SIG-M5 treated with dmso at 0.1 percent for 504 hours (cell line): ENCODE data around the gene MEN1.
A peak's percentile ranks its signal among the peaks of the same experiment; 100 is the strongest.

Experiments used
- DNase-seq: peaks from one replicate; lab custom pipeline; 2025; ENCODE audit not compliant: unreplicated experiment; lab: John Stamatoyannopoulos, UW

The MEN1 gene

DNA sequence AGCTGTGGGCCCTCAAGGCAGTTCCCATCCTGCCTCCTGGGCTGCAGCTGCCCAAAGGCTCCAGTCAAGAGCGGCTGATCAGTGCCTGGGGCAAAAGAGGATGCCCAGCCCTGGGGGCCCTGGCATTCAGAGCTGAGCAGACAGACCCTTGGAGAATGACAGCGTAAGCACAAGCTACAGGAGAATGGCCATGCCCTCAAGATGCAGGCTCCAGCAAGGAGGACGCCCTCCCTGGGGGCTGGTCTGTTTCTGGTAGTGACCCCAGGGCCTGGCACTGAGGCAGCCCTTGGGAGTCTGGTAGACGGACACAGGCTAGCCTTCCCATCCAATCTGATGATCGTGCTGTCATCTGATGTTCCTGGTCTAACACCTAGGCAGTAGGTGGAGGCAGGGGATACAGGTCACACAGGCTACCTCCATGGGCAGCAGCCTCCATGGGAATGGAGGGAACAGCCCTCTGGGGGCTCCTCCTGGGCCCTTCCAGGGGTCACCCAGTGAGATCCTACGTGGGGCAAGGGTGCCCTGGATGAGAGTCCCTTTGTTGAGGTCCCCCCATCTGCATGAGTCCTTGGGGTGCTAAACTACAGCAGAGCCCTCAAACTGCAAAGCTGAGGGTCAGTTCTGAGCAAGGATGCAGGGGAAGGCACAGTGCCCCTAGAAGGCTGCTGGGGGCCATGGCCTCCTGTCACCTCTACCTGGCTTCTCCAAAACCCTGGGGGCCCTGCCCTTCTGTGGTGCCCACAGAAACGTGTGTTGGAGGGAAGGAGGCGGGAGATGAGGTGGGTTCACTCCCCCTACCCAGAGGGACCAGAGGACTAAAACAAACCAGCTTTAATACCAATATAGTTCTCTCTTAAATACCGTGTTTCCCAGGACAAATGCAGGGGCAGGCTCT lies 21.8 kb downstream of the MEN1 start:
- no peak for DNase-seq

DNA sequence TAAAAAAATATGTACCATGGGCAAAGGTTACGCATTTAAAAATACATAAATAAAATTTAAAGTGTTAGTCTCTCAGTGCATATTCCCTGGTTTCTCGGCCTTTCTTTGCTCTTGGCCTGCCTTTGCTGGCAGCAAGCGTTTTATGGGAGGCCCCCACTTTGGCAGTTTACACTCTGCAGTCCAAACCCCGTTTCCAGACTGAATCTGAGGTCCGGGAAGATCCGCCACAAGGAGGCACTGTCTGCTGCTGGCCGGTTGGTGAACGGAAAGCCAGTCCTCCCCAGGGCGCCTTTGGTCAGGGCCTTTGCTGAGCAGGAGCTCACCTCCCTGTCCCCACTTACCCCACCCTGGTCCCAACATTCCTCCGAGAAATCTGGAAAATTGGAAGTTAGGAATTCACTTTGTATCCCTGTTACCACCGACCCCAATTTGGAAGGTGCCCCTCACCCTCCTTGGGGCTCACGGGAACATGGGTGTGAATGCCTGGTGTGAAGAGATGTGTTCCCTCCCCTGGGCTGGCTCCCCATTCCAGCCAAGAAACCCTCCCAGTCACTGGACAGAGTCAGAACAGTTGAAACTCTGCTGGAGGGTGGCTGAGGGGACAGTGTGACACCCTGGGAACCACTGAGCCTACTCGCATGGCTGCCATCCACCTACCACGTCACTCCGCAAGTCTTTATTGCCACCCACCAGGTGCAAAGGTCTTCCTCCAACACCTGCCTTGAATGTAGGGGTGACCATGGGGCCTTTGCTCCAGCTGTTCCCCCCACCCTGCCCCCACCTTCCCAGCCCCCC lies 22.6 kb downstream of the MEN1 start:
- peak; percentile 46 for DNase-seq

DNA sequence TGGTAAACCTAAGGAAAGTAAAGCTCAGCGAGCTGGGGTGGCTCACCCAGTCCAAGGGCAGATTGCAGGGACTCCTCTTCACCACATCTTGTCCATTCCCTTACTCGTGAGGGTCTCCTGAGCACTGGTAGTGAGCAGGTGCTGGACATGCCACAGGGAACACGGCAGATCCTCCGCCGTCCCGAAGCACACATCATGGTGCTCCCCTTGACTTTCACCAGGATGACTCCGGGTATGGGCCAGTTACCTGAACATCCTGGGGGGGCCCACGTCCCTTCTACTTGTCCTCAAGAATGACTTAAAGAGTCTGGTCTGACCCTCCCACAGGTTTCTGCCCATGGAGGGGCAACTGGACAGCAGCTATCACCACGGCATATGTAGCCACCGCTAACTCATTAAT lies 24.0 kb downstream of the MEN1 start:
- no peak for DNase-seq

DNA sequence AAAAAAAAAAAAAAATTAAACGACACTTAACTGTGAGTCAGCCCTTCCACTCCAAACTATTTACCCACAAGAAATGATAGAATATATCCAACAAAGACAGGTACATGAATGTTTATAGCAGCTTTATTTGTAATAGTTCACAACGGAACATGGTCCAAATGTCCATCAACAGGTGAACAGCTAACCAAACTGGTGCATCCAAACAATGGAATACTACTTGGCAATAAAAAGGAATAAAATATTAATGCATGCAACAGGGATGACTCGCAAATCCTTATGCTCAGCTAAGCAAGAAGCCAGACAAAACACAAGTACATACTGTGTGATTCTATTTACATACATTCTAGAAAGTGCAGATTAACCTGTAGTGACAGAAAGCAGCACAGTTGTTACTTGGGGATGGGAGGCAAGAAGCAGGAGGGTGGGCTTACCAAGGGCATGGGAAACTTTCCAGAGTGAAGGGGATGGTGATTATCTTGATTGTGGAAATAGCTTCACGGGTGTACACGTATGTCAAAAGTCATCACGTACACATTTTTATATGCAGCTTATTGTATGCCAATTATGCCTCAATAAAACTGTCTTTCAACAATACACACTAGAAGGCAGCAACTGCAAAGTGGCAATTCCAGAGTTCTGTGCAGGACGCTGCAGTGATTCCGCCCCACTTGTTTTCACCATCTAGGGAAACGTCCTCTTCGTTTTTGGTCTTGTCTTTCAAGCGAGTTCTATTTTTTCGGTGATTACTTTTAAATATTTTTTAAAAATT lies 25.4 kb downstream of the MEN1 start:
- no peak for DNase-seq

DNA sequence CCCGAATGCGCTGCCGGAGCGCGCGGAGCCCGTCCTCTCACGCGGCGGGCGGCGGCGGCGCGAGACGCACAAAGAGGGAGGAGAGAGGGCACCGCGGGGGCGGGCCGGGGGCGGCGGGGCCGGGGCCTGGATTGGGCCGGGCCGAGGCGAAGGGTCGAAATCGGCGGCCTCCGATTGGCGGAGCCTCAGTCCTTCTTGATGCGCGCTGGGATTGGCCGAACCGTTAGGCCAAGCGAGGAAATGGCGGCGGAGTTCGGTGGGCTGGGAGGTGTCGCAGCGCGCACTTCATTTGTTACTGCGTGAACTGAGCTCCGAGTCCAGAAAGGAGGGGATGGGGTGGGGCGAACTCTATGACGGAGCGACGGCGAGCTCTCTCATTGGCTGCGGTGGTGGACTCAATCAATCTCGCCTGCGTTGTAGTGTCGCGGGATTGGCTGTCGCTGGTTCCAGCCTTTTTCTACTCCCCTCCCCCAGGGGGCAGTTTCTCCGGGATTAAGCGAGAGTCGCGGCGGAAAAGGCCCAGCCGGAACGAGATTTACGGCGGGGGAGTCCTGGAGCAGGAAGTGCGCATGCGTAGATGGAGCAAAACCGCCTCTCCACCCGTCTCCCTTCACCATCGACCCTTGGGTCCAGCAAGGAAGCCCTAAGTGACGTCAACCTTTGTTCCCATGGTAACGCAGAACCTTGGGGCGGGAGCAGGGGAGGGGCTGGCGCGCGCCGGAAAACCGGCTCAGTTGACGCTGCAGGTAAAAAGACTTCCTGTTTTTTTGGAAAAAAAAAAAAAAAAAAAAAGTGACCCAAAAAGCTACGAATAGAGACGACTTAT lies 31.7 kb downstream of the MEN1 start, which contains the start of gene SF1:
Gene SF1 (minus strand): TSS at position 70 of the 826 bp plus-strand sequence. CDS start 150 bp downstream, outside the sequence.
- DNase-seq, result peak; percentile 99

DNA sequence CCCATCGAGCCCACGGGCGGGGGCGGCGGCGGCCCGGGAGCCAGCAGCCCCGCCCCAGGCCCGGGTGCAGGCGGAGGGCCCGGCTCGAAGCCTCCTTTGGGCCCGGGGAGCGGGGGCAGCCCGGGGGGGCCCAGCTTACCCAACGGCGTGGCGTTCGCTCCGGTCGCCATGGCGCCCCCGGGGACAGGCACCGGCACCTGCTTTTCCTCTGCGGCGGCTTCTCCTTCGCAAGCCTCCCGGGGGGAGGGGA lies 32.2 kb downstream of the MEN1 start:
- no peak for DNase-seq

DNA sequence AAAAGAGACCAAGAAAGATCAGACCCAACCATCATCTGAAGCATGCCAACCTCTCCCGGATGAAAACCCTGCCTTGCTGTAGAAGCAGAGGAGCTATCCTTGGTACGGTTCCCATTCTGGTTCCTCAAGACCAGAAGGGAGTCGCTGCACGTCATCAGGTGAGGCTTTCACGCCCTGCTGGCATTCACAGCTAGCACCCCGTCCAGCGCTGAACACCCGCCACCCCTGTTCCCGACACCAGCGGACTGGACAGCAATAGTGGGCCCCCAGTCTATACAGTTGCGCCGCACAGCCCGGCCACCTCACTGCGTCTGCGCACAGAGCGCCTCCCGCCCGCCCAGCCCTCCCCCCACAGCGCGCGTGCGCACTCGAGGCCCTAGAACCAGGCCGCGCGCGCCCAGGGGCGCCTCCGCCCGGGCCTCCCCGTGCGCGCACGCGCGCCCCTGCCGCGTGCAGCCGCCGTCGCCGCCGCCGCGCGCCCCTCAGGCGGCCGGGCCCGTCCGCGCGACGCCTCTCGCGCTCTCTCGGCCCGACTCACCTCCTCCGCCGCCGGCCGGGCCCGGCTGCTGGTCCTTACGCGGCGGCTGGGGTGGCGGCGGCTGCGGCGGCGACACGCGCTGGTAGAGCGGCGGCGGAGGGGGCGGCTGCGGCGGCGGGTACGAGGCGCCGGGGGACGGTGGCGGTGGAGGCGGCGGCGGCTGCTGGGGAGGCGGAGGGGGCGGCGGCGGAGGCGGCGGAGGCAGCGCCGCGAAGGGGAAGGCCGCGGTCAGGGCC lies 32.7 kb downstream of the MEN1 start:
- DNase-seq, result peak; percentile 74

DNA sequence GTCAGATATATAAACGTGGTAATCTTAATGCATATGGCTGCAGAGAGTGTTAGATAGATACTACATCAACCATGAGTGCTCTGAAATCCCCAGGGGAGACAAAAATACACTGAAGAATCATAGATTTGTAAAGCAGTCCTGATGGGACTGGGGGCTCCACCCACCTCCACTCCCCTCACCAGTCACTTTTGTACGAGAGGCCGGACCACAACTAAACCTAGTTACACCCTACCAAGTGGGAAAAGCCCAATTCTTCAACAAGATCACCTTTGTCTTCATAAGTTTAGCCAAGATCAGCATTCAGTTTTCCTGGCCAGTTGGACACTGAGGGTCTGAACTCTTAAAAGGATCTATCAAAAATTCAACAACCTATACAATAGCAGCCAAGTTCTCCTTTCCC lies 33.5 kb downstream of the MEN1 start:
- no peak for DNase-seq

DNA sequence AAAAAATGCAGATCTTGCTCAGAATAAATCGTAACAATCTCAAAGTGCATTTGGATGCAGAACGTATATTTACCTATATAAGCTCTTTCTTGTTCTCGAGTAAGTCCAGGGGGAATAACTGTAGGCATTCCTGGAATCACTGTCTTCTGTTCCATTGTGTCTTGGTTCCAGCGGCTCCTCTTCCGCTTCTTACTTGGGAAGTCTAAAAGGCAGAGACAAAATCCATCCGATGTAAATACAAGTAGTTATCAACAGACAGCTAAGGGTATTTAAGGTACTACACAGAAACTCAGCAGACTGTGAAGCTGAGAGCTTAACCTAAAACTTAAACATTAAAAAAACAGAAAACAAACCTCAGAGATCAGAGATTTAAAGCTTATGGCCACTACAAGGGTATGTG lies 33.9 kb downstream of the MEN1 start:
- no peak for DNase-seq

DNA sequence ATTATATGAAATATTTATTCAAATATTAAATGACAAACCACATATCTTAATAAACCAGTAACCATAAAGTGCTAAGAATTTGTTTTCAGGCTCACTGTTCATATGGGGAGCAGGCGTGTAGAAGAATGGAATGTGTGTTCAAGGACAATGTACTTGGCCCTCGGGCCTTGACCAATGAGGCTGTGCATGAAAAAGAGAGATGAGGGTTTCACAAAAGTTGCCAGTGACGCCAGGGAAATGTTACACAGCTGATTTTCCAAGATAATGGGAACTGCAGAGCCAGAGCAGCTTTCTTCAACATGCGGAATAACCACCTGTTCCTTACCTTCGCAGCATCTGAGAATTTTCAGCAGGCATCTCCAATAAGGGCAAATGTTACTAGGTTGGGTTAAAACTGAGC lies 36.2 kb downstream of the MEN1 start:
- no peak for DNase-seq

DNA sequence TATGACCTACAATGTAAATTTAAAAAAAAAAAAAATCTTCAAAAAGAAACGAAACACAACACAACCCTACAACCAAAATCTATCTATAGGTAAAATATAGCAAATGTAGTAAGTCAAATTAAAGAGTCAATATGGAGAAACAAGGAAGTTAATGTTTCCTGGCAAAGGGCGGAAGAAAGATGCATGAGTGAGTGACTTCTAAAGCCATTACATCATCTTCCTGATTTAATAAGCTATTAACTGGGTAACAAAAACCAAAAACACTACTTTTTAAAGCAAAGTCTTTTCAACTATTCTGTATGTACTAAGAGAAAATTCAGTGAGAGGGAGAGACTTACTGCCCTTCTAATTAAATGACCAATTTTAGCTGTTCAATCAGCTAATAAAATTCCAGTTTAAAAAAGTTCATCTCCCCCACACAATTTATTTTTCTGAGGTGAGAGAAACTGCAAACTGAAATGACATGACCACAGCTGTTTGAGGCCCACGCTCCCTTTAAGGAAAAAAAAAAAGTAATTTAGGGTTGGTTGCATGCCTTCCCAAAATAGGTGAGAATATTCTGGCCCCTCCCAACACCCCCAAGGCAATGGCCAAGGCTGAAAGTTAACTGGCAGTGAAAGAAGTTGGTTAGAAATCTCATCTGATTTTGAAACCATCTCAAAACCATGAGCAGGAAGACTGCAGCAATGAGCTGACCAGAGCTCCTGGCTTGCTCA lies 37.9 kb downstream of the MEN1 start:
- peak; percentile 29 for DNase-seq

DNA sequence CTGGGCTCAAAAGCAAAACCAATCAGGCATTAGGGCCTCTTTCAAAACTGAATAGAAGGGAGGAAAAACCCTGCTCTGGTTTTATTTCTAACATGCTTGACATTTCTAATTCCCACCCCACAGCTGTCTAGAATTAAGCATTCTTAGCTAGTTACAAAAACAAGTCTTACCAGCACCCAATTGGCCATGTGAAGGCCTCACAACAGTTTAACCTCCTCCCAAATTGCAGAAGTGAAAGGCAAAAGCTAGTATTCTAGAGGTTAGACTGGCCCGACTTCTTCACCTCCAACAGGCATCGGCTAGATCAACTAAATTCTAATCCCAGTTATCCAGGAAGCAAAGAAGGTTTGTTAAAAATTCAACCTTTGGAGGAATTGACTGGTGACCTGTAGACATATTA lies 38.5 kb downstream of the MEN1 start:
- peak; percentile 46 for DNase-seq

DNA sequence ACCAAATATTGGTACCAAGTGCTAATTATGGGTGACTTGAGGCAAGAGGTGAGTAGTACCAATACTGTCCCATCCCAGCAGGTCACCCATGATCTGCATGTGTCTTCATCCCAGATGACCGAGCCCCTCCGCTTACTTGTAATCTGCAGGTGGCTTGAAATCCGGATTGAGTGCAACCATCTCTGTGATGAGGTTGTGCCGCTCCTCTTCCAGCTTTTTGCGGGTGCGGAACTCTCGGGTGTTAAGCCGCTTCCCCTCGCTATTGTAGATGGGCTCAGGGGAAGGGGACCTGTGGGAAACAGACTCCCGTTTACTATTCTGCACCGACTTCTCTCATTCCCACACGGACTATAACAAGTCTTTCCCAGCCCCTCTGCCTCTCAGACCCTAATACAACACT lies 40.2 kb downstream of the MEN1 start:
- DNase-seq, result no peak

DNA sequence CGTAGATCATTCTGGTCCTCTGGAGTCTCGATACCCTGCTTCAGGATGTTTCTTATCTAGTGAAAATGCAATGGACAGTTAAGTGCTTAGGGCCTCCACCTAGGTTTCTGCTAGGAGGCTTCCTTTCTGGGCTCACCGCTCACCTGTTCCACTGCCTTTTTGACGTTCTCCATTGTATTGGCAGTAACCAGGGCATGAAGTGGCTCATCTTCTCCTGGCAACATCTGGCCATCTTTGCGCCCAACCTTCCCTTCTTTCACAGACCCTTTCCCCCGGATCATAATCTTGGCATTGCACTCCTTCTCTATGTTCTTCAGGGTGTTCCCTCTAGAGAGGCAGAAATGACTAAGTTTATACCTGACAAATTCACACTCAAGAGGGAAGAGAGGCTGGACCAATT lies 41.1 kb downstream of the MEN1 start:
- no peak for DNase-seq

DNA sequence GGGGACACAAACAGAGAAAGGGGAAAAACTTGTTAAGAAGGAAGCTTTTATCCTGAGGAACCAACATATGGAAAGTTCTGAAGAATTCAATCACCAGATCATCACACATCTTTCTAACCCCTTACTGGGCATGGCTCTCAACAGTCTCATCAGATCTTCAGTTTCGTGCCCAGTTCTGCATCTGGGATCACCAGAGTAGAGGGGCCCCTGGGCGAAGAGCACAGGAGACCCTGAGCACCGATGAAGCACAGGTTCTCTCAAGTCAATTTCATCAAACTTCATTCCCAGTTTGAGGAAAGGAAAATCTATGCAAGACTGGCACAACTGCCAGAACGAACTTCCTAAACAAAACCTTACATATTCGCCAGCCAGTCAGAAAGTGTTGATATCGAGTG lies 42.1 kb downstream of the MEN1 start:
- no peak for DNase-seq

DNA sequence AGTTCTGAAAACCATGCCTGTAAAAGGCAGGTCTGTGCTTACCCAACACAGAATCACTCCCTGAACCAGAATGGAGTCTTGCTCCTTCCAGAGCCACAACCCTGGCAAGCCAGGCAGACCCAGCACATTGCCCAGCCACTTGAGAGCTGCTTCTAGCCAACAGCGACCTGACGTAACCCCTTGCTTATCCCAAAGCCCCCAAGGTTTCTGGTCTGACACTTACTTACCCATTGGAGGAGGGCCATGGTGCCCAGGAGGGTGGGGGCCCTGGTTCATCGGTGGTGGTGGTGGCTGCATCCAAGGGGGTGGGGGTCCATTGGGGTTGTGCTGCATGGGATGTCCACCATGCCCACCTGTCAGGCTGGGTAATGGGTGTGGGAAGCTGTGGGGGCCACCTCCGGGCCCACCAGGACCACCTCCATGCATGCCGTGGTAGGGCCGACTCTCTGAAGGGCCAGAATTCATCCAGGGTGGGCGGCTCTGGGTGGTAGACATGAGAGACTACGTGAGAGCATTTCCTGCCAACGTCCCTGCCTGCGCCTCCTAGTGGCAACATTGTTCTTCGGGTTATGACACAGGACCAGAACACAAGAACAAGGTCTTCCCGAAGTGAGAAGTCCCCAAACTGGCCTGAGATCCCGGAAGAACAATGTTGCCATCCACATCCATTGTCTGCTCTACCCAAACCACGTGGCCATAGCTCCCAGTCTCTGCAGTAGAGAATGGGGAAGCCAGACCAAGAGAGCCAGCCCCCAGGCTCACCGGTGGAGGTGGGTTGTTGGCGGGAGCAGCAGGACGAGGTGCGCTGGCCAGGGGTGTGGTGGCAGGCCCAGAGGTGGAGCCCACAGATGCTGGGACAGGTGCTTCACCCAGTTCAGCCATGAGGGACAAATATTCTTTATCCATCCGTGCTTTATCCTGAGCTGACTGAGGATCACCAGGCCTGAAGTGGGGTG lies 42.7 kb downstream of the MEN1 start:
- DNase-seq, result peak; percentile 43

DNA sequence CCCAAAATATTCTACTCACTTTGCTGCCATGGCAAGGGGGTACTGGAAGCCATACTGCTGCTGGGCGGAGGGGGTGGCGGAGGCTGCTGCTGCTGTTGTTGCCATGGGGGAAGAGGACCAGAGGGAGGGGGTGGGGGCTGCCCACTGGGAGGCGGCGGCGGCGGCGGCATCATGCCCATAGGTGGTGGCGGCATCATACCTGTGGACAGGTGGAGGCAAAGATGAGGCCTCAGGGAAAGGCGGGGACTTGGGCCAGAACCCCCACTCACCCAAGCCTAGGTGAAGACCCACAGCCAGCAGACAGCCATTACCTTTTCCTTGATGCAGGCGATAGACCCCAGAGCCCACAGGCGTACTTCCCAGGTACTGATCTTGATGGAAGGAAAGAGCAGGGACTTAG lies 43.5 kb downstream of the MEN1 start:
- no peak for DNase-seq
